ENCODE data around the gene SFXN4. TPM values are rescaled to one million over a fixed set of nuclear protein-coding genes. Genes with fewer than 3 reads are reported as not detected.
"Not testable (repeated sequence)": the region's sequence is repeated elsewhere in the genome, so short reads cannot be mapped to it uniquely, and the experiment has no call there.

The SFXN4 gene
- total RNA-seq, 4 donors from 2014 or later: 22.8 to 35.5 (median 26.2) TPM

DNA sequence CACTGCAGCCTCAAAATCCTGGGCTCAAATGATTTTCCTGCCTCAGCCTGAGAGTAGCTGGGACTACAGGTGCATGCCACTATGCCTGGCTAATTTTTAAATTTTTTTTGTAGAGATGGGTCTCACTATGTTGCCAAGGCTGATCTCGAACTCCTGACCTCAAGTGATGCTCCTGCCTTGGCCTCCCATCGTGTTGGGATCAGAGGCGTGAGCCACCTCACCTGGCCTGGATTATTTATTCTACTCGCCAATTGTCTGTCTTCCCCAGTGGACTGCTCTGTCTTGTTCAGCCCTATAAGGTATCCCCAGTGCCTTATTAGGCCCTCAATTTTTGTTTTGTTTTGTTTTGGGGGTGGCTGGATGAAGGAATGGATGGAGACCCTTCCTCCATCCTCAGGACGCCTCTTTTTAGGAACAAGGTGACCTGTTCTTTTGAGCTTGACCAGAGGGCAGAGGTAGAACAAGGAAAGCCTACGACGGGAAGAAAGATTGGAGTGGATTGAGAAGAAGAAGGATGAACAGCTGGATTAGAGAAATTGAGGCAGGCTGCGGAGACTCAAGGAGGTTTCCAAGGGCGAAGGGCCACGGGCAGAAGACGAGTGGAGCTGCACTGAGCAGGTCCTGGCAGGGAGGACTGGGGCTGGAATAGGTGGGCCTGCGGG is 62.1 kb downstream of the SFXN4 start:
- no peak overlapping the region for H3K4me3 ChIP-seq
- no peaks in the 10 kb centered on the region for H3K27me3 ChIP-seq
- H3K4me1 ChIP-seq: peaks cover 0 to 9% (median 6%) of the 10 kb centered on the region in 4 donors
- peak overlapping the region; percentile 19 to 88 (median 52) for H3K27ac ChIP-seq
- H3K36me3 ChIP-seq: peaks cover 0 to 5% (median 0%) of the 10 kb centered on the region in 3 donors
- no peak for TF ChIP-seq CTCF (IDR thresholded peaks at IDR 0.05)
- no peak for TF ChIP-seq POLR2A (IDR thresholded peaks at IDR 0.05)
- DNase-seq: no peak
- no peaks in the 10 kb centered on the region for H3K9me3 ChIP-seq

DNA sequence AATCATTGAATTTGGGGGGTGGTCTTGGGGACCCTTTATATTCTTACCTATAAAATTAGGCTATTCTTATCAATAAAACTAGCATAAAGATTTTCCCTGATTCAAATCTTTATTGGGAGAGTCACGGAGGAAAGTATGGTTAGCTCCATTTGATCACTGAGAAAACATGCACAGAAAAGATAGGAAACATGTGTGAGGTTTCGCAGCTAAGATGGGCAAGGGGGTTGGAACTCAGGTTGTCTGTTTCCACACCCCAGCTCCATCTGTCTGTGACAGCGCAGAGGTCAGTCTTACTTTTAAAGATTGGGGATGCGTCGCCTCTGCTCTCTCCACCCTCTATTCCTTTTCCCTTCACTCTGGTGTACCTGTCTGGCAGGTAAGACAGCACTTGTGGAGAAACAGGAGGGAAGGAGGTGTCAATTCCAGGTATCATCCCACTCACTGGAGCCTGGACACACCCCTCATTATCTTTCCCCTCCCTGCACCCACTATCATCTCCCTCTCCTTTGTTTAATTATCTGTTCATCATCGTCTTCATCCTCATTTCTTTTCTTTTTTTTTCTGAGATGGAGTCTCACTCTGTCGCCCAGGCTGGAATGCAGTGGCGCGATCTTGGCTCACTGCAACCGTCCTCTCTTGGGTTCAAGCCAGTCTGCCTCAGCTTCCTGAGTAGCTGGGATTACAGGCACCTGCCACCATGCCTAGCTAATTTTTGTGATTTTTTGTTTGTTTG is 64.0 kb downstream of the SFXN4 start:
- H3K36me3 ChIP-seq: no peaks in the 10 kb centered on the region
- H3K27ac ChIP-seq: peak overlapping the region in 3 of 4 donors; percentile 51 to 80 (median 79)
- H3K4me3 ChIP-seq: no peak overlapping the region
- TF ChIP-seq CTCF (IDR thresholded peaks at IDR 0.05) (no peak), POLR2A (IDR thresholded peaks at IDR 0.05) (no peak)
- no peak for DNase-seq
- H3K4me1 ChIP-seq: peaks cover 0 to 9% (median 6%) of the 10 kb centered on the region in 4 donors
- no peaks in the 10 kb centered on the region for H3K27me3 ChIP-seq
- no peaks in the 10 kb centered on the region for H3K9me3 ChIP-seq

DNA sequence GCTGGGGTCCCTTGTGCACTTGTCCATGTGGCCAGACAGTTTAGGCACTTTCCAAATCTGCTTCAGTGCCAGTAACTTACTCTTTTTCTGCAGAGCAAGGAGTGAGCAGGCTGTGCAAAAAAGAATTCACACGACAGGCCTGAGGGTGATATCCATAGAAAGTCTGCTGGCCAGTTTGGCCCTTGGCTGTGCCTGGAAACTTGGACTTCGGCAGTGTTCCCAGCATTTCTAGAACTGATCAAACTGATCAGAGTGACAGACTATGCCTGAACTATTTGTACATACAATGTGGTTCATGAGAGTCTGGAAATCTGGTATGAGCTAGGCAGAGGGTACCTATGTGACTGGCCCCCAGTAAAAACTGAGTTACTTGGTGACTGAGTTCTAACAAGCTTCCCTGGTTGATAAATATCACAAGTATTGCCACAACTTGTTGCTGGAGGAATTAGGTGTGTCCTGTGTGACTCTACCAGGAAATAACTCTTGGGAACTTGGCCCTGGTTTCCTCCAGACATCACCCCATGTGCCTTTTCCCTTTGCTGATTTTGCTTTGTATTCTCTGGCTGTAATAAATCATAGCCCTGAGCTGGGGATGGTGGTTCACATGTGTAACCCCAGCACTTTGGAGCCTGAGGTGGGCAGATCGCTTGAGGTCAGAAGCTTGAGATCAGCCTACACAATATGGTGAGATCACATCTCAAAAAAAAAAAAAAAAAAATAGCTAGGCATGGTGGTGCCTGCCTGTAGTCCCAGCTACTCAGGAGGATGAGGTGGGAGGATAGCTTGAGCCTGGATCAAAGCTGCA is 64.9 kb downstream of the SFXN4 start:
- no peaks in the 10 kb centered on the region for H3K36me3 ChIP-seq
- TF ChIP-seq CTCF (IDR thresholded peaks at IDR 0.05): no peak
- no peak for TF ChIP-seq POLR2A (IDR thresholded peaks at IDR 0.05)
- no peaks in the 10 kb centered on the region for H3K9me3 ChIP-seq
- H3K4me1 ChIP-seq: peaks cover 0 to 6% (median 6%) of the 10 kb centered on the region in 4 donors
- no peaks in the 10 kb centered on the region for H3K27me3 ChIP-seq
- DNase-seq: no peak
- H3K4me3 ChIP-seq: no peak overlapping the region
- peak overlapping the region in 3 of 4 donors; percentile 51 to 80 (median 79) for H3K27ac ChIP-seq

- DNase-seq: no peak
- TF ChIP-seq POLR2A (IDR thresholded peaks at IDR 0.05) (no peak), CTCF (IDR thresholded peaks at IDR 0.05) (no peak)
These were observed 66.9 kb downstream of the SFXN4 start for GRCh38 chr10:119098576-119098975.

DNA sequence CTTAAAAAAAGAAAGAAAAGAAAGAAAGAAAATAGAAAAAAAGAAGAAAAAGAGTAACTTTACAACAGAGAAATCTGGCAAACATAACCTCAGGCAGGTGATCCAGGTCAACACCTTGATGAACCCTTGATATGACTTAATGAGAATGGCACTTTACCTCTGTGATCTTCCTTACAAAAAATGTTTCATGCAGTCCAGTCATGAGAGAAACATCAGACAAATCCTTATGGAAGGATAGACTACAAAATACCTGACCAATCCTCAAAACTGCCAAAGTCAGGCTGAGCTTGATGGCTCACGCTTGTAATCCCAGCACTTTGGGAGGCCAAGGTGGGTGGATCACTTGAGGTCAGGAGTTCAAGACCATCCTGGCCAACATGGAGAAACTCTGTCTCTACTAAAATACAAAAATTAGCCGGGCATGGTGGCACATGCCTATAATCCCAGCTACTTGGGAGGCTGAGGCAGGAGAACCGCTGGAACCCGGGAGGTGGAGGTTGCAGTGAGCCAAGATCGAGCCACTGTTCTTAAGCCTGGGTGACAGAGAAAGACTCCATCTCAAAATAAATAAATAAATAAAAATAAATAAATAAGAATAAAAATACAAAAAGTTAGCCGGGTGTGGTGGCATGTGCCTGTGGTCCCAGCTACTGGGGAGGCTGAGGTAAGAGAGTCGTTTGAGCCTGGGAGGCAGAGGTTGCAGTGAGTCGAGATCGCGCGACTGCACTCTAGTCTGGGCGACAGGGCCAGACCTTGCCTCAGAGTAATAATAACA is 68.7 kb downstream of the SFXN4 start:
- H3K36me3 ChIP-seq, H3K4me1 ChIP-seq, DNase-seq, H3K27ac ChIP-seq, H3K9me3 ChIP-seq, H3K27me3 ChIP-seq, H3K4me3 ChIP-seq: not testable (repeated sequence)

More at GRCh38 chr10:119098576-119098975, 66.9 kb downstream of the SFXN4 start:
- no peaks in the 10 kb centered on the region for H3K36me3 ChIP-seq
- H3K27ac ChIP-seq: no peak overlapping the region
- H3K4me1 ChIP-seq: peaks cover 0 to 6% (median 0%) of the 10 kb centered on the region in 4 donors
- no peaks in the 10 kb centered on the region for H3K27me3 ChIP-seq
- H3K9me3 ChIP-seq: no peaks in the 10 kb centered on the region
- no peak overlapping the region for H3K4me3 ChIP-seq
